HUDEP-2 (cell line): Measurements from ENCODE around the gene OR51B5.
"Not testable (repeated sequence)": the region's sequence is repeated elsewhere in the genome, so short reads cannot be mapped to it uniquely, and the experiment has no call there.

Source experiments
- DNase-seq, 76 experiments: peaks; one replicate each; lab custom pipeline; 2025; ENCODE audit not compliant: unreplicated experiment in 76 of 76; lab: John Stamatoyannopoulos, UW

Gene OR51B5, protein sequence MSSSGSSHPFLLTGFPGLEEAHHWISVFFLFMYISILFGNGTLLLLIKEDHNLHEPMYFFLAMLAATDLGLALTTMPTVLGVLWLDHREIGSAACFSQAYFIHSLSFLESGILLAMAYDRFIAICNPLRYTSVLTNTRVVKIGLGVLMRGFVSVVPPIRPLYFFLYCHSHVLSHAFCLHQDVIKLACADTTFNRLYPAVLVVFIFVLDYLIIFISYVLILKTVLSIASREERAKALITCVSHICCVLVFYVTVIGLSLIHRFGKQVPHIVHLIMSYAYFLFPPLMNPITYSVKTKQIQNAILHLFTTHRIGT

DNA sequence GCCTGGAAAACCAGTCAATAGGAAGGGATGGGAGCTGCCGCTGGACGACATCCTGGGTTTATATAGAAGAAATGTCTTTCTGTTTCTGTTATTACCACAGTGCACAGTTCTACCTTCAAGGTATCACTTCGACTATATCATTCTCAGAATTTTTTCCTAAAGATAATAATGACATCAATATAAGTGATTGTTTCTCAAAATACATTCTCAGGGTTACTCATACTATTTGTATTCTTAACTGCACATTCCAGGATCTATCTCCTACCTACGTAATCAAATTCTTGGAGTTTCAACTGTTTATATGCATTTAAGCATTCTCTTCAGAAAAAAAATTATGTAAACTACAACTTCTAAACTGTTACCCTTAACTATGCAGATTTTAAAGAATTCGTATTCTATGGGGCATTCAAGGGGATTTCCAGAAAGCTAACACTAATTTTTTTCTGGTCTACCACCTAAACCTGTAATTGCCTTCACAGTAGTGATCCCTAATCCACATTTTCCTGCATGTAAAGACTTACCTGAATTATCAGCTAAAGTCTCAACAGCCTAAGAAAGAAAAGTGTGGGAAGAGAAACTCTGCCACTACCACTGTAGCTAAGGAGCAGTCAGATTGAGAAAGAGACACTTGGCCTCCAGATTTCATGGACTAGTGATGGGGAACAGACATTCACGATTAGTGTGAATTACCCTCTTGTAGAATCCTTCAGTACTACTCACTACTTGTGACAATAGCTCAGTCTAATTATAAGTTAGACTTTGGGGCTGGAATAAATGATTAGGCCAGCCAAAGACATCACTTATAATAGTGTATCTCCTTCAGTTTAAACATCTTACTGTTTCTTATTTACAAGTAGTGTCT is at the start of gene OR51B5:
OR51B5 (minus strand) TSS at position 51 of the 862 bp plus-strand sequence; CDS start at position 51, 0 bp downstream.
- DNase-seq: no peak

DNA sequence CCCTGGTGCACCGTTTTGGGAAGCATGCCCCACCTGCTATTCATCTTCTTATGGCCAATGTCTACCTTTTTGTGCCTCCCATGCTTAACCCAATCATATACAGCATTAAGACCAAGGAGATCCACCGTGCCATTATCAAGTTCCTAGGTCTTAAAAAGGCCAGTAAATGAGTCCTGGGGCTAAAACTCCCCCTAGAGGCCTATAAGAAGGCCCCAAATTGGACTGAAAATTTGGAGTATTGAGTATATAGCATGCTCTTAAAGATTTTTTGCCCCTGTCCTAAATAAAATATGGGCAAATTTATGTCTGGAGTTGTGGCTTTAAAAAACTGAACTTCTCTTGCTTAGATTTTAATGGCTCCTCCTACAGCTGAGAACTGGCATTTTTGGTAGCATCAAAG is 46.9 kb upstream of the OR51B5 start:
- no peak for DNase-seq

DNA sequence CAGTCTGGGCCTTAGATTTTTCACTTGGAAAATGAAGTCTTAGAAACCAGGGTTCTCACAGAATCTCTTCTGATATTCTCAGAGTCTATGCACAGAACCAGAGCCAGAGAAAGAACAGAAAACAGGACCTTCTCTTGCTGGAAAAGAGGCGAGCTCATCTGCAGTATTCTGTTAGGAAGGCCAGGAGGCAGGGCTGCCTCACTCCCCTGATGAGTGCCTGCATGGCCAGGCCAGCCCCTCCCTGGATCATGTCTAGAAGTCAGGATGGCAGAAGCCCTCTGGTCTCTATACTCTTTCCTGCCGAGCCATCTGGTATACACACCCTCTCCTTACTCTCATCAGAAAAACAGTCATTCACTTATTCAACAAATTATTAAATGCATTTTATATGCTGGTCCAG is 41.0 kb upstream of the OR51B5 start:
- no peak for DNase-seq

DNA sequence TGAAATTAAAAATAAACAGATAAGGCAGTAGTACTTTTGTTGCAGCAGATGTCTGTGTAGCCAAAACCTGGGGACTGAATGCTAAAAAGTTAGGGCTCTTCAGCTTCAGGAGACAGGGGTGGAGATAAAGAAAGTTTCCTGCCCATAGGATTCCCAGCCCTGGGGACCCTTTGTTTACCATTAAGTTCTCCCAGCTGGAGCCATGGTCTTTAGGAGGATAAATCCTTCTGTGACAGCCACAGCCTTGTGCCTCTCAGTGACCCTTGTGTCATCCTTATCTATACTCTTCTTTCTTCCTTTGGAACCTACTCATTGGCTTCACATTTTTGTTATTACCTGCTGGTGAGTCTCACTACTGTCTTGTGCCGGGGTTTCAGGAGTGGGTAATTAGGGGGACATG is 40.3 kb upstream of the OR51B5 start, which contains the start of gene OR51M1:
OR51M1 (plus strand) TSS at position 237 of the 400 bp plus-strand sequence. CDS start 5,587 bp downstream, outside the sequence.
- DNase-seq: no peak

DNA sequence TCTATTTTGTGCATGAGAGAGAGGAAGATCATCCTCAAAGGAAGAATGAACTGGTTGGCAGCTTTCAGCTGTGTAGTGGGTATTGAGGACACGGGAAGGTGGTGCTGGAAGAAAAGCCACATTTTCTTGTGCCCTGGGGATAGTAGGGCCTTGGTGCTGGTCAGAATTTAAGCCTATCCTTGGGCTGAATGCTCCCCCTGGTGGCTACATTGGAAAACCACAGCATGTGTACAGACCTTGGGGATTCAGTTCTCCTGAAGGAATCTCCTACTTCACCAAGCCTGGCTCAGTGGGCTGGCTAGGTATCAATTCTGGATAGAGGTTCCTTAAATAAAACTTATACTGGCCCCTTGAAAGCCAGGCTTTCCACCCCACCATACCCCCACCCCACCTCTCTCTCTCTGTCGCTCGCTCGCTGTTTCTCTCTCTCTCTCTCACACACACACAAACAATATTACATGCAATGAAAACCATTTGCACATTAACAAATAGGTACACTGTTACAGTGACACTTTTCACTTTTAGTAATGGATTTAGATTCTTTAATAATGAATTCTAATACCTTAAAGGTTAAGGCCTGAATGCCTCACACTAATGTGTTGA is 37.5 kb upstream of the OR51B5 start:
- peak in 61 of 76 experiments; percentile 2 to 68 (median 36) for DNase-seq

DNA sequence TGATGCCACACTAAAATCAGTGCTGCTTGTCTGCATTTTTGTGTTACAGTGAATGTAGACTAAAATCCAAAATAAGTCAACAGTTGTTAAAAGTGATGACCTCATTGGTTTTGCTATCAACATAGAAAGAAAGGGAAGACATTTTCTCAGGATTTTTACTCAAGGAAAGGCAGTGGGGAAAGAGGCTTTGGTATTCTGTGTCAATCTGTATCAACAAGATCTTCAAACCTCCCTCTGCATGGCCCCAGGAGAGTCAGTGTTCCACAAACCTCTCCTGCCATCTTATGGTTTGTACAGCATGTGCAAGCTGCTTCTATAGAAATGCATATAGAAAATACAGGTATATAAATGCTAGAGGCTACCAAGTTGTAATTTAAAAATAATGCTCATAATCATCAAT is 26.5 kb upstream of the OR51B5 start:
- DNase-seq: peak in 65 of 76 experiments; percentile 3 to 81 (median 36)

DNA sequence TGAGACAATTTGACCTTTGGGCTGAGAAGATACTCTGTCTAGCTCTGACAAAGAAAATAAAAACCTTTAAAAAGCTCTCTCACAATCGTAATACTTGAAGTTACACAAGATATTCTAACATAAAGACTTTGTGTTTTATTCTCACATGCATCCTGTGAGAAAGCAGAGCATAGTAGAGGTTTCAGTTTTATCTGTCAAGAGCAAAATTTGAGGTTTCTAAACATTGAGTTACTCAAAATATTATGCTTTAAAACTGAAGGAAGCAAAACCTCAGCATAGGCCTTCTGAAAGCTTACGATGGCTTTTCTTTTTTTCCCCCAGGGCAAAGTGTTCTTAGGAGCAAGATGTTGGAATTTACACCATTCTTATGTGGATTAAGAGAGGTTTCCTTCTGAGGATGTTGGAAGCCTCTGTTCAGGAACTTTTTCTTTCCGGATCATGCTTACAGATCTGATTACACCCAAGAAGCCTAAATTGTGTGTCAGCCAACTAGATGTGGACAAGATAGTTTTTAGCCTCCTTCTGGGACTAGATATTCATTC is 25.2 kb upstream of the OR51B5 start:
- no peak for DNase-seq

DNA sequence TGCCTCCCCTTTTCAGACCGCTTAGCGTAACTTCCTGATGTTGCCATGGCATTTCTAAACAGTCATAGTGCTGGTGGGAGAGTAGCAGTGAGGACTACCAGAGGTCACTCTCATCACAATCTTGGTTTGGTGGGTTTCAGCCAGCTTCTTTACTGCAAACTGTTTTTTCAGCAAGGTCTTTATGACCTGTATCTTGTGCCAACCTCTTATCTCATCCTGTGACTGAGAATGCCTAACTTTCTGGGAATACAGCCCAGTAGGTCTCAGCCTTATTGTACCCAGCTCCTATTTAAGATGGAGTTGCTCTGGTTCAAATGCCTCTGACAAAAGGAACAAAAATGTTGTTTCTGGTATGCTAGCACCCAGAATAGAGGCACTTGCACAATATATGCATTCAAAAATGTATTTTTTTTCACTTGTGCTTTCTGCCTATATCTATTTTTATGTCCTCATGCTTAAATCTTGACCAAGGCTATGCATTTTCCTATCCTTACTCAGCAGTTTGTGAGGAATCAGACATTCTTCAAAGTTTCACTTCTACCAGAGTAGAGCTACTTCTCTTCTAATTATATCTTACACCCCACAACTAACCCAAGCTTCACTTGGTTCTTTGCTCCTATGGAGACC is 24.2 kb upstream of the OR51B5 start:
- DNase-seq: no peak

DNA sequence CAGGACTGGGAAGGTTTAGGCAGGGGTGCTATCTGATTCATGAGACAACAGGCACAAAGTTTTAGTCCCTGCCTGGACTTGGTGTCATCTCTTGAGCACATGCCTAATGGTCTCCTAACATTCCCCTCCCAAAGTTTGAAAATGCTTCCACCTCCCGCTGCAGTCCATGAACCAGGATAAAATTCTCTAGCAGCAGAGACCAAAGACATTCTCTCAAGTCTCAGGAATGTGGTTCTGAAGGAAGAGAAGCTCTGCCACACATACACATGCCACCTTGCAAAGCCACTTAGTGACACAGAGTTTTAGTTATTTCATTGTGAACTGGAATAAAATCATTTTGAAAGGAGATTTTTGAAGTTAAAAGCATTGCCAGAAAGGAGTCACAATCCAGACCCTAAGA is 23.5 kb upstream of the OR51B5 start:
- DNase-seq: no peak

DNA sequence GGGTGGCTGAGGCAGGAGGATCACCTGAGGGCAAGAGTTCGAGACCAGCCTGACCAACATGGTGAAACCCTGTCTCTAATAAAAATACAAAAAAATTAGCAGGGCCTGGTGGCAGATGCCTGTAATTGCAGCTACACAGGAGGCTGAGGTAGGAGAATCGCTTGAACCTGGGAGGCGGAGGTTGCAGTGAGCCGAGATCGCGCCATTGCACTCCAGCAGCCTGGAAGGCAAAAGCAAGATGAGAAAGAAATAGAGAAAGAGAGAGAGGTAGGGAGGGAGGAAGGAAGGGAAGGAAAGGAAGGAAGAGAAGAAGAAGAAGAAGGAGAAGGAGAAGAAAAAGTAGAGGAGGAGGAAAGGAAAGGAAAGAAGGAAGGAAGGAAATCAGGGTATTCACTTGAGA is 23.0 kb upstream of the OR51B5 start:
- DNase-seq: not testable (repeated sequence)

DNA sequence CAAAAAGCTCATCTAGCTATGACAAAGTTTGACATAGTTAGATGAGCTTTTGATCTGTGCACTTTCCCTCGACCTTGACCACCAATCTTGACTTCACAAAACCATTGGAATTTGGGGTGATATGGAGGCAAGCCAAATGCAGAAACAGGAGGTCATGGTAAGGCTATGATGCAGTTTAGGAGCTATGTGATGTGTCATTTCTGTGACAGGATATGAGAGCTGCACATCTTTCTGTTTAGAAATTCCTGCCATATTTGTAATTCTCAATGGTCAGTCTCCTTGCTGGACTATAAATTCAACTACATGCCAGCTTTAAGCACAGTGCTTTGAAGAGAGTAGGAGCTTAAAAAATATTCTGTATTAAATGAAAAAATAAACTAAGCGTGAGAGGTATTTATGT is 20.9 kb upstream of the OR51B5 start:
- no peak for DNase-seq

DNA sequence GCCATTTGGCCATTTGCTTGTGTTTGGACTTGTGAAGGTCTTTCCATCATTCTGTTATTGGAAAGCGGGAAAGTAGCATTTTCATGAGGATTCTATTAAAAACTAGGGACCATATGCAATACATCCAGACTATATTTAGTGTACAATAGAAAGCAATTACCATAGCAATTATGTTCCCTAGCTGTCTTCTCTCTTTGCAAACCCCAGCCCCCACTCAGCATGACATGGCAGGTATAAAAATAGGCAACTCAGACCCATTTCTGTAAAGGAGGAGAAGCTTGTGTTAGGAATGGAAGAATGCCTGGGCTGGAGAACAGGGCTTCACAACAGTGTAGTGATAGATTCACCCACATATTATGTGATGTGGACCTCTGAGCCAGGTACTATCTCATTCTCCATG is 20.4 kb upstream of the OR51B5 start:
- DNase-seq: no peak

DNA sequence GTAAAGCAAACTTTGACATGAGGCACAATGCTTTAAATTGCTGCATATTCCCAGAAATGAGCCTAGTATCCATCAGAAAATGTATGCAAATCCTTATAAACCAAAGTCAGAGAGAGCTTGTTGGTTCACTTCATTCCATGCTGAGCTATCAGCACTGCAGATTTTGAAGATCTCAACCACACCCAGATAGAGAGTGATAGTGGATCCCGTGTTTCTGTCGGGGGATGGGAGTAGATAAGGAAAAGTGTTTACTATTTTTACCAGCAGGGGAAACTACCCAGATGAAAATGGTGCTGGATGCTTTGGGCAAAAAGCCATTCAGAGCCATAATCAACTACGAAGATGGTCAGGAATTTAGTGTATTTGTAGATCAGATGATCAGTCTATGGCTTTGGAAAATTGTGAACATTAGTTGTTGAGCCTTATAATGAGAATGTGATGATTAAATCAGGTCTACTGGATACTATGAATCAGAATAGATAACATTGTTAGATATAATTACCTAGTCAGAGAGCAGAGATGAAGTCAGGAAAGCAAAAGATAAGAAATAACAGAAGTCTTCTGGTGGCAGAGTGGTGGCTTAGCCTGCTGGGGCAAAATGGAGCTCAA is 18.8 kb upstream of the OR51B5 start:
- no peak for DNase-seq

DNA sequence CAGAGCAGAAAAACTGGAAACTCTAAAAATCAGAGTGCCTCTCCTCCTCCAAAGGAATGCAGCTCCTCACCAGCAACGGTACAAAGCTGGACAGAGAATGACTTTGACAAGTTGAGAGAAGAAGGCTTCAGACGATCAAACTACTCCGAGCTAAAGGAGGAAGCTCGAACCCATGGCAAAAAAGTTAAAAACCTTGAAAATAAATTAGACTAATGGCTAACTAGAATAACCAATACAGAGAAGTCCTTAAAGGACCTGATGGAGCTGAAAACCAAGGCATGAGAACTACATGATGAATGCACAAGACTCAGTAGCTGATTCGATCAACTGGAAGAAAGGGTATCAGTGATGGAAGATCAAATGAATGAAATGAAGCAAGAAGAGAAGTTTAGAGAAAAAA is 12.7 kb upstream of the OR51B5 start:
- not testable (repeated sequence) for DNase-seq

DNA sequence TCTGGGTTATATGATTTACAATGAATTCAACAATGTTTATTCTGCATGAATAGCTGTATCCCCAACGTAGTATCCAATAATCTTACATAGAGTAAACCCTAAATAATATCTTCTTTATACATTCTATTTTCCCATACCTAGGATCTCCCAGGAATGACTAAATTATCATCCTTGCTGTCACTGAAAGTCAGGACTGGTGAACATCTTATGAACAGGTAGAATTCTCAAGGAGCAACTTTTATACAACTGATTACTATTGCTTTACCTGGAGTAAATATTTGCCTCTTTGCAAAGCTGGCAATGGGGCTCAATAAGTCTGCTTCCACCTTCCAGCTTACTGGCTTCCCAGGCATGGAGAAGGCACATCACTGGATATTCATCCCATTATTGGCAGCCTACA is 7.9 kb upstream of the OR51B5 start, which contains the start of gene OR51B6:
OR51B6 (plus strand) TSS at position 301 of the 400 bp plus-strand sequence; CDS start at position 301, 0 bp downstream.
- DNase-seq: no peak

DNA sequence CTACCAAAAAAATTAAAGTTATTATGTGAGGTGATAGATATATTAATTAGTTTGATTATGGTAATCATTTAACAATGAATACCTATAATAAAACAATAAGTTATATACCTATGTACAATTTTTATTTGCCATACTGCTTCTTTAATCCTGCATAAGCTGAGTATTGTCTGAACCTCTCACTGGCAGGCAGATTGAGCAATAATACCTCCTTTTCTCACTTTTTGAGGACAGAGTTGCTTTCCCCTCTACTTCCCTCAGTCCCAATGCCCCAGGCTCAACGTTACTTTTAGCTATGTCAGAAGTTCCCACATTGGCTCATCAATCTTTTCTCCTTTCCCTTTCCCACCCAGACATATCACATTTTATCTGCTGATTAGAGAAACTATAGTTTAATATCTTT is 6.2 kb upstream of the OR51B5 start:
- no peak for DNase-seq

DNA sequence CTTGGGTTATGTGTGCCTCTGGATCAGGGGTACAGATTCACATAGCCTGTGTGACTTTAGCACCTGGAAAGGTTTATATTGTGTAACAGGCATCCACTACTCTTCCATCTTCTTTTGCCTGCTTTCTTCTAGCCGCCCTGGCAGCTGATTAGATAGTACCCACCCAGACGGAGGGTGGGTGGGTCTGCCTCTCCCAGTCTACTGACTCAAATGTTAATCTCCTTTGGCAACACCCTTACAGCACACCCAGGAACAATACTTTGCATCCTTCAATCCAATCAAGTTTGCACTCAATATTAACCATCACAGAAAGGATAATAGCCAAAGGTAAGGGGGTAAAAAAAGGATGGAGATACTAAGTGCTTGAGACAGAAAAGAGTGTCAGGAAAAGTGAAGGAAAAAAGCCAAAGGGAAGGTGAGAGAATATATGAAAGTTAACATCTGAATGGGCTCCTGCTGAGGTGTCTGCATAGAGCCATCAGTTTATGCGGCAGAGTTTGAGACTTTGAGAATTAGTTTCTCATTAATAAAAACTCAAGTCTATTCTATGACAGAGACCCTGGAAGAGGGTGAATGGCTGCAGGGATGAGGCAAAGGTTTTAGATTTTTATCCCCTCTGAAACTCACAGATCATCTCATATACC is 5.3 kb upstream of the OR51B5 start:
- peak in 56 of 76 experiments; percentile 1 to 72 (median 31) for DNase-seq

DNA sequence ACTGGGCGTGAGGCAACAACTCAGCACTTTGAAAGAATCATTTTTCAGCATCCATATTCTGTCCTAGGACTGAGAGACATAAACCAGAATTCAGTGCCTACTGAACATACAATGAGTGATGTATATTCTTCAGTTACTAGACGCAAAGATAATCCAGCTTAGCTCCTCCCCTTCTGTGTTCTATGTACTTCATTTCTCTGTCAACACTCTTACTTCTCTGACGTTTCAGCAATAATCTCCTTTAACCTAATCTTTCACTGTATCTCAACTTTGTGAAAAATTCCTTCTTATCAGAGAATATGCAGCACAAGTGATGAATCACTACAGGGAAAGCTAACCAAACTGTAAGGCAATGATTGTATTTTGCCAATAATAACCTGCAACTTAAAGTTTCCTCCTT is 2.5 kb upstream of the OR51B5 start:
- DNase-seq: no peak

DNA sequence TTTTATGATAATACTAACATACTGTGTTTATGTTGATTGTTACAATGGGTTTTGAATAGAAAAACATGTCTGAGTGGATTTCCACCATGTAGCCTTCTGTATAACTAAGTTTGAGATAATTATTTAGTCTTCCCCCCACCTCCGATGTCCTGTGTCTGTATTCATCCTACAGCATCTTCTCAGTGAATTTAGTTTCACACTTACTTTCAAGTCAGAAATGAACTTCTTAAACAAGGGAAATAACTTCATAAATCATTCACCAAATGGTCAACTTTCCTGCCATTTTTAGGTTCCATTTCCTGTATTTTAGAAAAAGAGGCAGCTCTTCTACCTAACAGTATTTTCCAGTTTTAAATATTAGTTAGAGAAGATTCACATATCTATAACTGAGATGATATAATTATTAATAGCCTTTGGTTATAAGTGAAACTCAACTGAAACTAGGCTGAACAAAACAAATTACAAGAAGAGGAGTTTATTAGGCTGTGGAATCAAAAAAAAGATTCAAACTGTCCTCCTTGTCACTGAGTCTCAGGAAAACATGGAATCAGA is 3.5 kb downstream of the OR51B5 start:
- no peak for DNase-seq
